ENCODE measurements around the gene MAP2K6. TPM values are rescaled to one million over a fixed set of nuclear protein-coding genes. Genes with fewer than 3 reads are reported as not detected.

MAP2K6 gene
- total and polyA plus RNA-seq, 10 of the 15 experiments (the other 5 are each of a cell fraction or from before 2014, with no cell fraction given), result 15.6 to 70.3 (median 22.9) TPM

- H3K4me1 ChIP-seq (ENCODE audit: control insufficient read depth, insufficient read depth, low read length), result peaks cover 27% of the 10 kb centered on the region
- CTCF ChIA-PET, result interaction anchor here (0.7 to 10.3 kb wide), 5 partner anchors 12 to 184 kb away, joined by 3 to 100 read pairs (median 8); no protein-coding TSS in a partner anchor
Observed at GRCh38 chr17:69518951-69519350, 104.5 kb downstream of the MAP2K6 start.

More at GRCh38 chr17:69518951-69519350, 104.5 kb downstream of the MAP2K6 start:
- intact Hi-C loops (cut with micrococcal nuclease; ENCODE audit: unreplicated experiment) (no loop called here), in situ Hi-C loops (cut with MboI) (loop anchor here (5.0 kb wide), 1 partner anchor 192 kb away; the partner anchor contains the start of gene ABCA5)
- H3K4me3 ChIP-seq, result peak overlapping the region; percentile 38; the same call in 1 of the 2 replicates
- FAIRE-seq (no peak), DNase-seq (ENCODE audit: low read depth, low spot score) (no peak), ATAC-seq (no peak)
- TF ChIP-seq HSF1 (IDR thresholded peaks at IDR 0.05; ENCODE audit: low read depth, low read length), result no peak
- TF ChIP-seq NFIC (IDR thresholded peaks at IDR 0.05; ENCODE audit: low read depth, low read length), result no peak
- H3K27ac ChIP-seq (ENCODE audit: control insufficient read depth, insufficient read depth), result peak overlapping the region; percentile 96; the same call in 1 of the 2 replicates
- H2AFZ ChIP-seq (ENCODE audit: control insufficient read depth, low read depth, low read length), result no peak overlapping the region
- H4K20me1 ChIP-seq (ENCODE audit: control insufficient read depth, insufficient read depth), result no peaks in the 10 kb centered on the region
- H3K36me3 ChIP-seq (ENCODE audit: control insufficient read depth in 2 of 2, insufficient read depth in 2 of 2, low read length in 1 of 2), result peaks cover 2 to 27% of the 10 kb centered on the region in 2 experiments; a peak in 3 of 4 replicates
- H3K27me3 ChIP-seq (replicated peaks in 1 of 2; ENCODE audit: control insufficient read depth in 2 of 2, insufficient read depth in 2 of 2, low read length in 1 of 2), result no peaks in the 10 kb centered on the region
- SMC1A ChIA-PET (ENCODE audit: uncharacterized antibody, unreplicated experiment), result interaction anchor here (1.1 to 8.7 kb wide), 4 partner anchors 16 to 124 kb away, joined by 3 to 56 read pairs (median 26); no protein-coding TSS in a partner anchor
- POLR2A ChIA-PET, result interaction anchor here (1.1 to 1.3 kb wide), 2 partner anchors 104 to 192 kb away, joined by 3 read pairs; partner anchors contain the start of genes ABCA5 and MAP2K6
- H3K9me3 ChIP-seq (replicated peaks; ENCODE audit: control insufficient read depth, insufficient read depth, low read length), result peaks cover 5% of the 10 kb centered on the region; the same call in 2 of the 3 replicates
- 98% methylated on average over 5 of the region's 5 CpGs for WGBS (ENCODE audit: insufficient coverage, insufficient replicate concordance, low lambda C conversion rate, missing lambda C conversion rate)
- H3K9ac ChIP-seq (ENCODE audit: control insufficient read depth, insufficient read depth, low read length), result no peak overlapping the region
- RAD21 ChIA-PET (ENCODE audit: unreplicated experiment), result interaction anchor here (0.5 to 1.0 kb wide), 2 partner anchors 15 to 1338 kb away, joined by 3 to 4 read pairs; no protein-coding TSS in a partner anchor
- H3K79me2 ChIP-seq (ENCODE audit: control insufficient read depth, insufficient read depth, low read length), result peaks cover 17% of the 10 kb centered on the region
- H3K4me2 ChIP-seq (ENCODE audit: control insufficient read depth, insufficient read depth), result peak overlapping the region; percentile 2; the same call in 1 of the 2 replicates
- no TSS peak for BruUV-seq (replicated peaks)
